Duodenal mucosa (tissue), 2 donors: ENCODE data around the gene MYOF.

Experiments used
- H3K27ac ChIP-seq: one replicate; pipeline ENCODE4 v1.7.0; 2013; ENCODE audit warnings: low read depth, low read length
- H3K27me3 ChIP-seq, 2 donors: one replicate each; pipeline ENCODE4 v1.7.0; 2013; ENCODE audit warnings: low read length in 2 of 2, control low read depth in 1 of 2; ENCODE audit not compliant: insufficient read depth in 2 of 2, control insufficient read depth in 1 of 2
- H3K36me3 ChIP-seq, 2 donors: one replicate each; pipeline ENCODE4 v1.7.0; 2013; ENCODE audit warnings: low read length in 2 of 2, control low read depth in 1 of 2; ENCODE audit not compliant: insufficient read depth in 2 of 2, control insufficient read depth in 1 of 2
- H3K4me1 ChIP-seq, 2 donors: one replicate each; pipeline ENCODE4 v1.7.0; 2013; ENCODE audit warnings: low read length in 2 of 2, control low read depth in 1 of 2; ENCODE audit not compliant: insufficient read depth in 2 of 2, control insufficient read depth in 1 of 2
- H3K4me3 ChIP-seq, 2 donors: one replicate each; pipeline ENCODE4 v1.7.0; 2013; ENCODE audit warnings: low read length in 2 of 2, low read depth in 1 of 2
- H3K9ac ChIP-seq, 2 donors: one replicate each; pipeline ENCODE4 v1.7.0; 2013; ENCODE audit warnings: low read length in 2 of 2, low read depth in 1 of 2
- H3K9me3 ChIP-seq, 2 donors: one replicate each; pipeline ENCODE4 v1.7.0; 2013; ENCODE audit warnings: low read length in 2 of 2, control low read depth in 1 of 2; ENCODE audit not compliant: control insufficient read depth in 1 of 2

The MYOF gene

DNA sequence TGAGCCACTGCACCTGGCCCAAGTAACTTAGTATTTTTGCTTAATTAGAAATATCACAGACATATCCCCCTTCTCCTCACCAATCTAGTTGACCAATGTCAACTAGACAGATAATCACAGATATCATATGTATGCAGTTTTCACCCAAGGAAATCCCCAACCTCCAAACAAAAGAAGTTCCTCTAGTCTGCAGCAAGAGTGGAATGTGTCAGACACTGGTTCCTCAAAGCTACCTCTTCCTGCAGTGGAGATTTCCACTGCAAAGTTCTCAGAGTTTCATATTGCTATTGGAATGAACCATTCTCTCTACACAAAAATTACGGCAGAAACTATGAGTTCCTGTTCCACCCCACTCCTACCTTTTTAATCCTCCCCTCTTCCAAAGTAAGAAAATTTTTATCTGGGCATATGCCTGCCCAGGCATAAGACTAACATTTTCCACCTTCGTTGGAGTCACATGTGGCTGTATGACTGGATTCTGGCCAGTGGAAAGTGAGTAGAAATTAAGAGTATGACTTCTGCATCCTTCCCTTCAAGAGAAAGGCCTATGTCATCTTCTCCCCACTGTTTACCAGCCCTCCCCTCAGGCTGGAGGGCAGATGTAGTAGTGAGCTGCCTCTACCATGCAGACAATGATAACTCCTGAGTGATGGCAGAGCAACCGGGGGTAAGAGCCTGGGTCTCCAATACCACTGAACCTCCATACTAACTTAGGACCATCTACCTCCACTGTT, 103.0 kb downstream of the MYOF start:
- Histone ChIP-seq H3K4me3 (no peak overlapping the region), H3K27ac (no peak overlapping the region), H3K9ac (no peak overlapping the region), H3K4me1 (no peaks in the 10 kb centered on the region), H3K27me3 (no peaks in the 10 kb centered on the region), H3K9me3 (no peaks in the 10 kb centered on the region), H3K36me3 (peaks cover 5 to 6% of the 10 kb centered on the region in 2 donors)

DNA sequence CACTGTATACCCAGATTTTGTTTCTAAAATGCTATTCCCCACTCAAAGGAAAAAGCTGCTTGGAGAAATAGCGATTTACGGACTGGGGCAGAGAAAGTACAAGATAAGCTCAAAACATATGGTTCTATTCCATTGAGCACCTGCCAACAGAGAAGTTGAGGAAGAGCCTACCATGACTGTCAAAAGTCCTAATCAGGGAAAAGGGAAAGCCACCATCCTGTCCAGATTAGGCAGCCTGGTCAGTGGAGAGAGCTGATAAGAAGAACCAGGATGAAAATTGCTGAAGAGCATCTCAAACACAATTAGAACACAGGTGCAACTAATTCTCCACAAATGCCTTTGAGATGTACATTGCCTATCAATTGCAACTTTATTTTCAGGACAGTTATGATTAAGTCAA, 104.1 kb downstream of the MYOF start:
- H3K36me3 ChIP-seq = peaks cover 5 to 6% of the 10 kb centered on the region in 2 donors
- H3K9ac ChIP-seq = no peak overlapping the region
- H3K4me3 ChIP-seq = no peak overlapping the region
- H3K4me1 ChIP-seq = no peaks in the 10 kb centered on the region
- H3K27me3 ChIP-seq = no peaks in the 10 kb centered on the region
- no peaks in the 10 kb centered on the region for H3K9me3 ChIP-seq
- H3K27ac ChIP-seq = no peak overlapping the region

DNA sequence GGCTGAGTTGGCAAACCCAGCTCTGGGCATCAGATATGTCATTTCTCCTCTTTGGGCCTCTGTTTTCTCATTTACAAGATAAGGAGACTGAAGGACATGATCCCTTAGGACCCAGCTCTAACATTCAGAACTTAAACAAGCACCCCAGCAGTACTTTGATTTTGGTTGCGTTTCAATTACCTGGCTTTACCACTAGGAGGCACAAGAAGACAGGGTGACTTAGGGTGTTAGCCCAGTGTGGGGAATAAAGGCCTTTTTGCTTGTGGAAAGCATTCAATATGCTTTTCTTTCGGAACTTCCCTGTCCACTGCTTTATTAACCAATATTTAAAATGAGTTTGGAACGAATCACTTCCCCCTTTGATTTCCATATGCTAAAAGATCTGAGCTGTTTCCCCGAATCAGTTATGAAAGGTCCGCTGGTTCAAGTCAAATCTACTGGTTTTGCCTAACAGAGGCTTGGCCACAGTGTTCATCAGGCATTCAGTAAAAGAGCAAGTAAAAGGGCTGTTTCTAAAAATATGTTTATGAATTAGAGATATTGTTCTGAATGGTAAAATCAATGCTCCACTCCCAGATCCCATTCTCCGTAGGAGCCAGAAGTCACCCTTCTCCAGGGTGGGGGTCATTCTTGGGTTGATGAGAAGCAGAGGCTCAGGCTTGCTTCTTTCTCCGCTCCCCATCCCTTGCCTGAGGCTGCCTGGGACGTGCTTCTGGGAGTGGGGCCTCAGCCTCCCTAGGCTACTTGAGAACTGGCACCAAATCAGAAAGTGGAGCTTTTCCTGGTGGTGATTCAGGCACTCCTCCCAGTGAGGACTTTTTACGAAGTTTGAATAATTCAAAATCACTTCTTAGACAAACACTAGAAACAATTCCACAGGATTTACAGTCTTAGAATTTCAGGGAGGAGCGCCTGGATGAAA, 105.5 kb downstream of the MYOF start:
- Histone ChIP-seq H3K4me3 (no peak overlapping the region), H3K36me3 (peaks cover 5 to 6% of the 10 kb centered on the region in 2 donors), H3K27me3 (no peaks in the 10 kb centered on the region), H3K27ac (no peak overlapping the region), H3K9ac (no peak overlapping the region), H3K9me3 (no peaks in the 10 kb centered on the region), H3K4me1 (no peaks in the 10 kb centered on the region)

DNA sequence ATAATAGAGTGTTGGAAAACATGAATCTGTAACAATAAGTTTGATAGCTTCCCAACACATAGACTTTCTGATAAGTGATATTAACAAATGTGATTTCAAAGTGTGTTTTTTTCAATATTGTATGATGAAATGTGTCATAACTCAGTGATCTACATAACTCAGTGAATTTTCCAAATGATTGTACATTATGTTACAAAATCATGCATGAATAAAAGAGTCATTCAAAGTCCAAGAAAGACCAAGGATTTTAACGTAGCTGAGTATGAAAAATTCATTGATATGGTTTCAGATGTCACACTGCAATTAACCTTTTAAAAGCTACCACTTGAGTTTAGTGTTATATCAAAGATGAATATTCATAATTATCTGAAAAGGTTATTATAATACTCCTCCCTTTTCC, 111.2 kb downstream of the MYOF start:
- Histone ChIP-seq H3K27me3 (no peaks in the 10 kb centered on the region), H3K4me1 (no peaks in the 10 kb centered on the region), H3K36me3 (peaks cover 0 to 7% of the 10 kb centered on the region in 2 donors), H3K4me3 (no peak overlapping the region), H3K27ac (no peak overlapping the region), H3K9ac (no peak overlapping the region), H3K9me3 (no peaks in the 10 kb centered on the region)

DNA sequence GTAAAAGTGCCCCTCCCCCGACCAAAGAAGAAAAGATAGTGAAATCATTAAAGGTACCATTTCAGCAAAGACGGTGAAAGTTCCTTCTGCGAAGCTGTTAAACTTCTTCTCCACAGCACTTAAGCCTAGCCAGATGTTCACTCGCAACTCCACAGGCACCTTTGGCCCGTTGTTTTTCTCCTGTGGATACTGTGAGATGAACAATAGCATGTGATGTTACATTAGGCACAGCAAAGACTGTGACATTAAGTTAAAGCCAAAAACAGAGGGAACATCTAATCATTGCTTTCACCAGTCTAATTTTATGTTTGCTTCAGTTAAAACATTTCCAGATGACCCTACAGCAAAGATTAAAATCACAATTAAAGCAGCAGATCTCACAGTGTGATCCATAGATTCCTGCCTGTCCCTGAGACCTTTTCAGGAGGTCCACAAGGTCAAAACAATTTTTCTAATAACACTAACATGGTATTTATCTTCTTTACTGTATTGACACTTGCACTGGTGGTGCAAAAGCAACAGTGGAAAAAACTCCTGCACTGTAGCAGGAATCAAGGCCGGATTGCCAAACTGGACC, 112.5 kb downstream of the MYOF start:
- Histone ChIP-seq H3K27ac (no peak overlapping the region), H3K36me3 (peaks cover 0 to 7% of the 10 kb centered on the region in 2 donors)

DNA sequence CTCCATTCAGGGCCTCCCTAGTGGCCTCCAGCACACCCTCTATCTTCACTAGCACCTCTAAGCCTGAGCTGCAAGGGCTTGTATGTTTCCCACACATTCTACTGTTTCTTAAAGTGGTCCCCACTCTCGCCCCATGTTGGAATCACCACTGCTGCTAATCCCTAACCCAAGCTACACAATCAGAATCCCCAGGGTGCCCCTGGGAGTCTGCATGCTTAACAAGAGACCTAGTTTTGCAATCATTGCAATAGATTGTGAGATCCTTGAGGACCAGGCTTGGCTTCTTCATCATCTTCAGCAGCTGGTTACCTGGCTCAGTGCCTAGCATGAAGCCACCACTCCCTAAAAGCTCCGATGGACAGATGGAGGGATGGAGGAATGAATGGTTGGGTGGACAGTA, 113.9 kb downstream of the MYOF start:
- H3K4me3 ChIP-seq = no peak overlapping the region
- peaks cover 0 to 5% of the 10 kb centered on the region in 2 donors for H3K36me3 ChIP-seq
- no peaks in the 10 kb centered on the region for H3K27me3 ChIP-seq
- H3K27ac ChIP-seq = no peak overlapping the region
- H3K9me3 ChIP-seq = no peaks in the 10 kb centered on the region
- H3K9ac ChIP-seq = no peak overlapping the region
- no peaks in the 10 kb centered on the region for H3K4me1 ChIP-seq

More for the DNA sequence above, 112.5 kb downstream of the MYOF start:
- H3K9me3 ChIP-seq = no peaks in the 10 kb centered on the region
- no peak overlapping the region for H3K9ac ChIP-seq
- H3K27me3 ChIP-seq = no peaks in the 10 kb centered on the region
- H3K4me1 ChIP-seq = no peaks in the 10 kb centered on the region
- H3K4me3 ChIP-seq = no peak overlapping the region

DNA sequence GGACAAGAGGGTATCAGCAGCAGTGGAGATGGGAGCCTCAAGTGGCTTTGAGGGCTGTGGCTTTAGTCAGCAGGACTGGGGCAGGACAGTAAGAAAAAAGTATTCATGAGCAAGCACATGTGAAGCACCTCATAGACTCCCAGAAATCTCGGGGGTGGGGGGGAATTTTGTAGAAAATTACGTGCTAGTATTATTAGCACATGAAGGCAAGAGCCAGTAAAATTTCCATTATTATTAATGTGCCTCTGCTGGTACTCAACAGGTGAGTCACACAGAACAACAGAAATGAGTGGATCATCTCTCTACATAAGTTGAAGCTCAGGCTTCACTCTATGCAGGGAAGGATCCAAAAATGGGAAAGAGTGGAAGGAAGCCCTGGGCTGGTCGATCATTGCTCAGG, 114.5 kb downstream of the MYOF start:
- Histone ChIP-seq H3K27ac (no peak overlapping the region), H3K4me3 (no peak overlapping the region), H3K36me3 (peaks cover 0 to 5% of the 10 kb centered on the region in 2 donors), H3K27me3 (no peaks in the 10 kb centered on the region), H3K9ac (no peak overlapping the region), H3K4me1 (no peaks in the 10 kb centered on the region), H3K9me3 (no peaks in the 10 kb centered on the region)

DNA sequence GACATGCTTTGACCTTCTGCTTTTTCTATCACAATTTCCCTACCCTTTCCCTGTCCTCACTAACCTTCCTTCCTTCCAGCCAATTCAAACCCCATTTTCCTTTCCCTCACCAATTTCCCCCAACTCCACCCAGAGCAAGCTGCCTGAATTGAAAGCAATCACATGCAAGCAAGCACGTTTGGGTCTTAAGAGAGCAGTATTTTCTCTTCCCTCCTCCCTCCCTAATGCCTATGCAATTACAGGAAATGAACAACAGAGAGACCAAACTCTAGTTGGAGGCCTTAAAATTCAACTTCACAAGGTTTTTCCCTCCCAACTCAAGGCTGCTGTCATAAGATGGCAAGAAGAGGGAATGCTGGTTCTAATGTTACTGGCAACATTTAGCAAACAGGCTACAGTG, 117.2 kb downstream of the MYOF start:
- no peaks in the 10 kb centered on the region for H3K9me3 ChIP-seq
- H3K36me3 ChIP-seq = peaks cover 5 to 9% of the 10 kb centered on the region in 2 donors
- H3K9ac ChIP-seq = no peak overlapping the region
- H3K27ac ChIP-seq = no peak overlapping the region
- H3K4me1 ChIP-seq = no peaks in the 10 kb centered on the region
- H3K27me3 ChIP-seq = no peaks in the 10 kb centered on the region
- no peak overlapping the region for H3K4me3 ChIP-seq

DNA sequence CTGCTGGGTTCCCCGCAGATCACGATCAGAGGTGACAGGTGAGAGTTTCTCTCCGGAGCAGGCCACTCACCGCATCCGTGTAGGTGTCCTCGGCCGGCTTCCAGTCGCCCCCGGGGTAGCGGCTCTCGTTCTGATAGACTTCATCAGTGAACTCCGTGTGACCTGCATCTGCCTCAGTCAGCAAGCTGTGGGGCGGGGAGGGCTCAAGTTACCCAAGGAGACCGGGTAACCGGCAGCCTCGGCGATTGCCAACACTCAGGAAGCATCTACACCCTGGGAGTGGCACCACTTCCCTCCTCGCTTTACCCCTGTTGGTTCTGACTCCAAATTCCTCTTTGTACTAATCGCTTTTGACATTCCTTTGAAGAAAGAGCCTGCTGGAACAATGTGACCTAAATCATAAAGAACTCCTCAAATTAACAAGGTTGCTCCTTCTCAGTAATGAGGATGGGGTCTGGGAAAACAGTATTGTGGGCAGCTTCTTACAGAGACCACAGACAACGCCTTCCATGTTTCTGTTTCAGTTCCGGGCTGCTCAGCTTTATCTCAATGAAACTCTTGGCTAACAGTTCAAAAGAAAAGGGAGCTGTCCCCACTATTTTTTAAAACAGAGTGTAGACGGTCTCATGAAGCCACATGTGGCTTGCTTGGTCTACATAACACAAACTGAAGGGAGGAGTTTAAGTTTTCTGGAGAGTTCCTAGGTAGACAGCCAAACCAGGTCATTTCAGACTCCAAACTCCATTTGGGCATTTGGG, 118.1 kb downstream of the MYOF start:
- Histone ChIP-seq H3K27ac (no peak overlapping the region), H3K4me1 (no peaks in the 10 kb centered on the region), H3K9me3 (no peaks in the 10 kb centered on the region), H3K4me3 (no peak overlapping the region), H3K9ac (no peak overlapping the region), H3K36me3 (peaks cover 5 to 10% of the 10 kb centered on the region in 2 donors), H3K27me3 (no peaks in the 10 kb centered on the region)
